HG02840 (cell line): ENCODE measurements around the gene OBP2B.
"Not testable (repeated sequence)": the region's sequence is repeated elsewhere in the genome, so short reads cannot be mapped to it uniquely, and the experiment has no call there.

Source experiments
- ATAC-seq: cut with Tn5 transposase; IDR thresholded peaks from one replicate; pipeline ENCODE4 v1.9.1; 2021; ENCODE audit warnings: mild to moderate bottlenecking, moderate library complexity, moderate number of reproducible peaks; ENCODE audit not compliant: unreplicated experiment, low FRiP score

The OBP2B gene

DNA sequence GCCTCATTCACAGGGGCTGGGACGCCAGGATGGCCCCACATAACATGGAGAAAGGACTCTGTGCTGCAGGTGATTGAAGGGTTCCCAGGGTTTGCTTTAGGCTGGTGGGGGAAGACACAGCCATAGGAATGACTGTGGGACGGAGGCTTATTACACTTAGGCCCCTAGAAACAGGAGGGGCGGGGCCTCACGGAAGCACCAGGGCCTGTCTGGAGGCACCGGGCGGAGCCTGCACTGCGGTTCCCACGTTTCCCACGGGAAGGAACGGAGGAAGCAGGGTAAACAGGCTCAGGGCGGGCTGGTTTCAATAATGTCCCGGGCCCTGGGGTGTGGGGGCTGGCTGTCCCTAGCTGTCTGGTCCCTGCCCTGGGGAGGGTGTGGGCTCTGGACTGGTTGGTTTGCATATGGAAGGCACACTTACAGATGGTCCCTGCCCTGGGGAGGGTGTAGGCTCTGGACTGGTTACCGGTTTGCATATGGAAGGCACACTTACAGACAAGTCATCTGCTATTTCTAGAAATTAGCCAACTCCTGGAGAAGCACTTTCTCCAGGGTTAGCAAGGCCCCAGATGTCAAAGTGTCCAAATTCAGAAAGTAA is 14.2 kb upstream of the OBP2B start:
- not testable (repeated sequence) for ATAC-seq

DNA sequence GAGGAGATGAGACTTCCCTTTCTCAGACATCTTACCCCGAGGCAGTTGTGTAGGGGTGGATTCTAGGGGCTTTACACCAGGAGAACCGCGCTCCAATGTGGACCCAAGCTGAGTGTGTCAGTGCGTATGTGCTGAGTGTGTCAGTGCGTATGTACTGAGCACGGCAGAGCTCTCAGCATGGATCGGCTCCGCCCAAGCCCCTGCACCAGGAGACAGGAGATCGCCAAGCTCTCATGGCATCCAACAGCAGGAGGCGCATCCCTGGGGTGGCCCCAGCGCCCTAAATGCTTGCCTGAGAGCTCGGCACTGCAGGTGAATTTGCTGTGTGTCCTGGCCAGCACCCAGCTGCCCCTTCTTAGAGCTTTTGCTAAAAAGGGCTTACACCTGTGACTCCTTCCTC is 12.9 kb upstream of the OBP2B start:
- ATAC-seq = not testable (repeated sequence)

DNA sequence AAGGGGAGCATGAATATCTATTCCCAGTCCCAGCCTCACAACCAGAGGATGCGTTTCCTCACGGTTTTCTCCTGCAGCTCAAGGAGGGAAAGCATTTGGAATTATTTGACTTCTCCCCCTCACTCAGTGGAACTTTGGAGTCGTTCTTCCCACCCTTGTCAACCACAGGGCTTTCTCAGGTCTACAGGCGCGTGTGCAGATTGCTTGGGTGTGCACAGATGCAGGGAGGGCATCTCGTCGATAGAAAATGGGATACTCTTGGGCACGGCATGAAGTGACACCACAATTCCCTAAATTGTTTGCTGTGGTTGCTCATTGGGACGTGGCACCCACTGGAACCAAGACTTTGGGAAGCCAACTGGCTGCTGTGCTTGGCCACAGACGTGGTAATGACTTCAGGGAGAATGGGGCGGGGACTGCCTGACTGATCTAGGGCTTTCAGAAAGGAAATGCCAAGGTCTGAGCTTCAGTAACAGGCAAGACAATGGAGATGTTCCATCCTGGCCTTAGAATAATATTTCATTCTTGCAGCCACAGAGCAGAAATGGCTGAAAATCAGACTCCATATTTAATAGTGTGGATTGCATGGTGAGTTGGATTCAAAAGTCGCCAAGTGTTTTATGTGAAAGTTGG is 12.2 kb upstream of the OBP2B start:
- ATAC-seq = no peak

DNA sequence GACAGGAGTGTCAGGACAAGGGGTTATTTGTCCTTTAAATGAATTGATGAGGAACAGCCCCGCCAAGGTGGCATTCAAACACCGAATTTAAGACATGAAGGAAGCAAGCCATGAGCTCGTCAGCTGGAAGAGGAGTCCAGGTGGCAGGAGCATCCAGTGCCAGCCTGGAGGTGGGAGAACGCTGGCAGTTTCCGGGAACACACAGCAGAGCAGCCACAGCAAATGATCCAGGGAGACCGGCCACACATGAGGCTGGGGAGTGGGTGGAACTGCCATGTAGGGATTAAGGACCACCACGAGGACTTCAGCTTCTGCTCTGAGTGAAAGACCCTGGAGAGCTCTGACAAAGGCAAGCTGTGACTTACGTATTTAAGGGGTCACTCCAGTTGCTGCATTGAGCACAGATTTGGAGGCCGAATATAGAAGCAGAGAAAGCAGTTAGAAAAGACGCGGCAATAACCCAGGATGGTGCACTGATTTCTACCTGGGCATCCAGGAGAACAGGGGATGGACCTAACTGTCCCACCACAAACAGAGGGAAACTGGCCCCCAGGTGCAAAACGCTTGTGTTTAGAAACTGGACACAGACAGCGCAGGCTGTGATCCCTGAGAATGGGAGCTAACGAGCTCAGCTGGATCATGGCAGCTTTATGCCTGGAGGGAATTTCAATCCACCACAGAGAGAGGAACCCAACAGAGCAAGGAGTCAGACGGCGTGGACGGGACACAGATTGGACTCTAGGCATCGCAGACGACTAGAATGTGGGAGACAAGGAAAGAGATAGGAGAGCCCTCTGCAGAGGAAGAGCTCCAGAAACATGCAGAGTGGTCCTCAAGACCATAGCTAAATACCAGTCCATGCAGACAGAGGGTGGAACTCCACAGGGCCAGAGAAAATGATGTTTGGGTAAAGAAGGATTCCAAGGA is 9.3 kb upstream of the OBP2B start:
- ATAC-seq = not testable (repeated sequence)

DNA sequence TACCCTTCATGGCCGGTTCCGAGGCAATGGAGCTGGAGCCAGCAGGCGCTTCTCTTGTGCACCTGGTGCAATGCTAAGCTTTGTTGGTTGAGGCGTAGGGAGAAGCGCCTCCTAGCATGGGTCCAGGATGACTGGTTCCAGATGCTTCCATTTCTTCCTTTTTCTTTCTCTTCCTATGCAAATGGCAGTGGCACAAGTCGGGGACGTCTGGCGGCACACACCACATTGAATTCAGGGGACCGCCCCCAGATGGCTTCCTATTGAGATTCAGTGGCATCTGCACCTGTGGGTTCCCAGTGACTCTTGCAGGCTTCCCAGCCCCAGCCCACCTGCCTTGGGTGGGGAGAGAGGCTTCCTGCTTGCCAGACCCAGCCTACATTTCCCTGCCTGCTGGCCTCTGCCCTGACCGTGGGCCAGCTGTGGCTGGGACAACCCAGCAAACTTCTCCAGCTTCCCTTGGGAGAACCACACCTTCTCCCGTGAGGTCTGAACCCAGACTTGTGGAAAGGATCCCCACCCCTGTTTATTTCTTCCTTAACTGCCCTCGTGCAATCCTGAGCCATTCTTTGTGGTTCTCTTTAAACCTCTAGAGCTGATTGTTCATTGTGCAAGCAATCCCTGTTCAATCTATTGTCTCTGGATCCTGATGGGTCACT is 8.4 kb upstream of the OBP2B start:
- ATAC-seq = not testable (repeated sequence)

DNA sequence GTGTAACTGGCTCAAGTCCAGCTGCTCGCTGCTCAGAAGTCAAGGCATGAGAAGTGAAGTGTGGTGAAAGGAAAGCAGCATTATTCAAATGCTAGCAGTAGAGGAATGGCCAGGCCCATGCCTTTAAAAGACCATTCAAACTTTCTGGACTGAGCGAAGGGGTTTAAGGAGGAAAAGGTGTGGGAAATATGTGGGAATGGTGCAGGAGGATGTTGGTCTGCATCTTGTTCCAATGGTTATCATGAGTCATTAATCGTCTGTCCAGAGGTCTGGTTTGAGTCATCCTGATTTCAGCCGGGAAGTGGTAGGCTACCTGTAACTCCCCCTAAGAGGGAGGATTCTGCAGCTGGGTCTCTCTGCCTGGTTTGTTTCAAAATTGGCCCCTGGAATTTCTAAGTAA is 5.2 kb upstream of the OBP2B start:
- ATAC-seq = not testable (repeated sequence)

DNA sequence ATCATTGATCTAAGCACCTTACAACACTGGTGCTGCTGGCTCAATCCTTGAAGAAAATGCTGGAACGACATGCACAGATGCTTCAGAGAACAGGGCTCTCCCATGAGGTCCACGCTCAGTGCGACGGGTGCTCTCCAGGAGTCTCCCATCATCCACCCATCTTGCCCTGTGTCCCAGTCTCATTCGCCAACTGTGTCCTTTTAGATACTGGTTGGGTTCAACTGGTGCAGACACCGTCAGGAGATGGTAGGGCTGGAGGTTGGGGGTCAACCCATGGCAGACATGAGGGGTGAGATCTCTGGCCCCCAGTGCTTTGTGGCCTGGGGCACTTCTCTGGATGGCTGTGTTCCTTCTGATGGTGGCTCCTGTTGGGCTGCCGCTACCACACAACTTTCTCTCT is 1.6 kb upstream of the OBP2B start:
- ATAC-seq = no peak

DNA sequence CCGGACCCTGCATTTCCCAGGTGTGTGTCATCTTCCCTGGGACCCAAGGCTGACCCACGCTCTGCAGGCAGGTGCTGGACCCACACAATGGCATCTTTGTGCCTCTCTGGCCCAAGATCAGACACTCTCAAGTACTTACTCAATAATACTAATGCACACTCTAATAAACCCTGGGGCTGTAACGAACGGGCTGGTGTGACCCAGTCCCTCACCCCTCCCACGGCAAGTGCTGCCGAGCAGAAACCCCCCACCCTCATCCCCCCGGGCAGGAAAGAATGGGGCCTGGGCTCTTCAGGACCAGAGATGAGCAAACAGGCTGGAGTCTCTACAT is 1.1 kb upstream of the OBP2B start:
- ATAC-seq = no peak

DNA sequence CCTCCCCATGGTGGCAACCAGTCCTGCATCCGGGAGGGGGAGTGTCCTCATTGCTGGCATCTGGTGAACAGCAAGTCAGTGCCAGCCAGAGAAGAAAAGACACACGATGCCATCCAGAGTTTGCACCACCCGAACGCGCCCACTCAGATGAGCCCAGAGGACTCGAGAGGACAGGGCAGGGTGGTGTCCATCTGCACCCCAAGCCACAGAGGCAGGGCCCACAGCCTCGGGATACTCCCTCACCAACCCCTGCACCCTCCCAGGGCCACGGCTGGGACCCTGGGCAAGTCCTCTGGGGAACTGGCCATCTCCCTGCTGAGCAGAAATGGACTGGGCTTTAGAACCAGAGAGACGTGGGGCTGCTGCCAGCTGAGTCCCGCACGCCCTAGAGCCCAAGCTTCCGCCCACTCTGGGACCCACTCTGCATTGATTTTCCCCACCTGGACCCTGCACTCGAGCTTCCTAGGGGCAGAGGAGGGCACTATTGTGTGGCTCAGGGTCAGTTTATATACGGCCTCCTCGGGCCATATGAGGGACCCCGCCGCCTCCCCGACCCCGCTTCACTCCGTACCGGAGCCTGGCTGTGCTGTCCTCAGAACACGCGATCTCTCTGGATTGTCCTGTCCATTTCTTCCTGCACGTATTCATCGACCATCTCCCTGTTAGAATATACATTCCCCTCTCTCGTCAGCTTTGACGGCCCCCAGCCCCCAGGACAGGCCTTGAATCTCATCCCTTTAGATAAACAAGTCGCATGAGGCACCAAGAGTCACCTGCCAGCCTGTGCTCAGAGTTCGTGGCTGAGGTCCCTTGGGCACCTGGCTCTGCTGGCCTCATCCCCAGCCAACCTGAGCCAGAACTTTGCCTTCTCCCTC is 514 bp upstream of the OBP2B start:
- ATAC-seq = not testable (repeated sequence)

DNA sequence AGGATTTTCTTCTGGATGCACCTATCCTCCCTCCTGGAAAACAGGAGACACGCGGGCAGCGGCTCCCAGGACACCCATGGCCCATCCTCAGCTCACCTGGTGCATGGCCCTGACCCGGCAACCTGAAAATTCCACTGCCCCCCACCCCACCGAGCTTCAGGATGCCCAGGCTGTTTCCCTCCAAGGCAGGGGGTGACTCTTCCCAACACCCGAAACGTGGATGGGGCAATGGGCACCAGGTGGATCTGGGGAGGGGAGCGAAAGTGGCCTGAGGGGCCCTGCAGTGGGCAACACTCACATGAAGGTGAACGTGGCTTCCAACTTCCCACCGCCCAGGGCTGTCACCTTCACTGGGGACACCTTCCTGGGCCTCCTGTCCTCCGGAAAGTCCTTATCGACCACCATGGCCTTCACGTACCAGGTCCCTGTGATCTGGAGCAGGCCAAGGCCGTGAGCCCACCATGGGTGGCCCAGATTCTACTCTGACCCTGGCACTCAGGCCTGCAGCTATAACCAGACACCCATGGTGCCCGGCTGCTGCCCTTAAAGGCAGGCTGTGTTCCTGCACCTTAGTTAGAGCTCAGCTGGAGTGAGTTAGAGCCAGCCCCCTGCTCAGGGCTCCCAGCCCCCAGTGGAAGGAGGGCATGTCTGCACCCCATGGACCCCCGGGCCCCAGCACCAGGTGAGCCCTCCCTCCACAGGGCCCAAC is 725 bp downstream of the OBP2B start:
- ATAC-seq = not testable (repeated sequence)

DNA sequence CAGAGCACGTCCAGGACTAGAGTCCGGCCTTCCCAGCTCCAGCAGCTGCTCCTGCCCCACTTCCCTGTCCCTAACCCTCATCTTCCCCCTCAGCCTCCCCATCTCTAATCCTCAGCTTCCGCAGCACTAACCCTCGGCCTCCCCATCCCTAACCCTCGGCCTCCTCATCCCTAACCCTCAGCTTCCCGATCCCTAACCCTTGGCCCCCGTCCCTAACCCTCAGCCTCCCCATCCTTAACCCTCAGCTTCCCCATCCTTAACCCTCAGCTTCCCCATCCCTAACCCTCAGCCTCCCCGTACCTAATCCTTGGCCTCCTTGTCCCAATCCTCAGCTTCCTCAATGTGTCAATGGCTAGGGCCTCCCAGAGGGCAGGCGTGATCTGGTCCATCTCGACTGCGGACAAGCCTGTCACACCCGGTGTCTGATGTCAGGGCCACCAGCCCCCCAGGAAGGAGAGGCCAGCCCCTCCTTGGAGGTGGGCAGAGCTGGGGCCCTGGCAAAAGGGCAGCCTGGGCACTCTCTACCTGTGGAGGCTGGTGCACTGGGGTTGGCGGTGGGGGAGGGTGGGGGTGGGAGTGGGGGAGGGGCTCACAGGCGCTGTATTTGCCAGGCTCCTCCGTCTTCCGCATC is 1.4 kb downstream of the OBP2B start:
- ATAC-seq = no peak

DNA sequence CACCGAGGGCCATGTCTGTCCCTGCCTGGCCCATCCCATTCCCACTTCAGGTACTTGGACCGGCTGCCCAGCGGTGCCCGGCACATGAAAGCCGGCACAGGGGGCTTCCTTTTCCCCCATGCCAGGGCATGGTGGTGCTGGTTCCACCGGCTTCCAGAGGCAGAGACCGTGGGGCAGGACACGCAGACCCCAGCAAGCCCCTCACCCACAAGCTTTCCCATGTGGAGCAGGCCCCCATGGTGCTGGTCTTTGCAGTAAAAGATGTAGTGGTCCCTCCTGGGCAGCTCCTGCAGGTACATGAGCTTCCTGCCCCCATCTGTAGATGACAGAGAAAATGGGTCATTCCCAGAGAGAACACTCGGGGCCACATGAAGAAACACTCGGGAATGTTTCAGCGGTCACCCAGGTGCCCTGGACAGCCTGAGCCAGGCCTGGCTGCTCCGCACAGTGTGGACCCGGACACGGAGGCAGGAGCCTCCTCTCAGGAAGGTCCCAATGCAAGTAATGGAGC is 2.0 kb downstream of the OBP2B start:
- no peak for ATAC-seq

DNA sequence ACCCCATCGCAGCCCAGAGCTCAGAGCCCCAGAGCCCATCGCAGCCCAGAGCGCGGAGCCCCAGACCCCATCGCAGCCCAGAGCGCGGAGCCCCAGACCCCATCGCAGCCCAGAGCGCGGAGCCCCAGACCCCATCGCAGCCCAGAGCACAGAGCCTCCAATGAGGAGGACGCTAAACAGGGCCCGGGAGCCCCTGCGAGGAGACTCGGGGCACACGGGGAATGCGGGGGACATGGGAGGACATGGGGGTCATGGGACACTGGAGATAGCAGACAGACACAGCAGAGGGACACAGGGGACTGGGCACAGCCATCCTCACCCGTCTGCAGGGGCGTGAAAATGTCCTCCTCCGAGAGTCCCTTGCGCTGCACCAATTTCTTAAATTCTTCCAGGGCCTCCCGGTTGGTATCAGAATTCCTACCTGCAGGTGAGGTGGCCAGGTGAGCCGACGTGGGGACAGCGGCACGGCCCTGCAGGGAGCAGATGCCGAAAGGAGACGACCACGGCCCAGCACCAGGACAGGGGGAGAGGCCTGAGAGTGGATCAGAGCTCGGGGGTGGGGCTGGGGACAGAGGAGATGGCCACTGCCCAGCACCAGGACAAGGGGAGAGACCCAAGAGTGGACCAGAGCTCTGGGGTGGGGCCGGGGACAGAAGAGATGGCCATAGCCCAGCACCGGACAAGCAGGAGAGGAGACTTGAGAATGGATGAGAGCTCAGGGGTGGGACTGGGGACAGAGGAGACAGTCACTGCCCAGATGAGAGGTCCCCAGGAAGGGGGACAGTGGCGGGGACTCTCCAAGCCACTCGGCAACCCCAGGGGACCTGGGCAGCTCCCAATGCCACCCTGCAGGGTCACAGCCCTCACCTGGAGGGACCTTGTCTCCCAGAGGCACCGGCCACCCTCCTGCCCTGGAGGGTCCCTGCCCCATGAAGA is 2.8 kb downstream of the OBP2B start:
- ATAC-seq = no peak

DNA sequence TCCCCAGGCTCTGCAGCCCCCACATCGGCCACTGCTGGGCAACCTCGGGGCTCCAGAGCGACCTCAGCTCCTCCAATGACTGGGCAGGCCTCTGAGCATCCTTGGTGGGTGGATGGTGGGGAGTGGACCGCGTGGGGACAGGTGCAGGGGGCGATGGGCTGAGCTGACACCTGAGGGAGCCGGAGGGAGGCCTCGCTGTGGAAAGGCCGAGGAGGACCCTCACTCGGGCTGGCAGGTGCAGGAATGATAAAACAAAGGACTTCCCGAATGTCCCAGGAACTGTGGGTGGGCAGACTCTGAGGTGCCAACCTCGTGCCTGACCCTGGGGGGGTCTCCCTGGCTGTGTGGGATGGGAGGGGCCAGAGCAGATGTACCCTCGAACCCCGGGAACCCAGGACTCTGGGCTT is 3.6 kb downstream of the OBP2B start:
- not testable (repeated sequence) for ATAC-seq

DNA sequence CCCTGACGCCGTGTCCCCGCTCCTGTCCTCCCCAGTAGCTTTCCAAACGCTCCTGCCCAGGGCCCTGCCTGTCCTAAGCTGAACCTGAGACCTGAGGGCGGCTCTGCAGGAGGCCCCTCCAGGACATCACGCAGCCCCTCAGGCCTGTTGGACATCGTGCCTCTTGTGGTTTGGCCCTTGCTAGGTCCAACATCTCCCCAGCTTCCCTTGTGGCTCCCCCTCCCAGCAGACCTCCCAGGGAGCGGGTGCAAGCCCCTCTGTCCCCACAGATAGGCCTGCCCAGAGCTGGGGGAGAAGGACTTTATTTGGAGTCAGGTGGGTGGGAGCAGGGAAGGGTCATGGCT is 4.1 kb downstream of the OBP2B start:
- no peak for ATAC-seq

DNA sequence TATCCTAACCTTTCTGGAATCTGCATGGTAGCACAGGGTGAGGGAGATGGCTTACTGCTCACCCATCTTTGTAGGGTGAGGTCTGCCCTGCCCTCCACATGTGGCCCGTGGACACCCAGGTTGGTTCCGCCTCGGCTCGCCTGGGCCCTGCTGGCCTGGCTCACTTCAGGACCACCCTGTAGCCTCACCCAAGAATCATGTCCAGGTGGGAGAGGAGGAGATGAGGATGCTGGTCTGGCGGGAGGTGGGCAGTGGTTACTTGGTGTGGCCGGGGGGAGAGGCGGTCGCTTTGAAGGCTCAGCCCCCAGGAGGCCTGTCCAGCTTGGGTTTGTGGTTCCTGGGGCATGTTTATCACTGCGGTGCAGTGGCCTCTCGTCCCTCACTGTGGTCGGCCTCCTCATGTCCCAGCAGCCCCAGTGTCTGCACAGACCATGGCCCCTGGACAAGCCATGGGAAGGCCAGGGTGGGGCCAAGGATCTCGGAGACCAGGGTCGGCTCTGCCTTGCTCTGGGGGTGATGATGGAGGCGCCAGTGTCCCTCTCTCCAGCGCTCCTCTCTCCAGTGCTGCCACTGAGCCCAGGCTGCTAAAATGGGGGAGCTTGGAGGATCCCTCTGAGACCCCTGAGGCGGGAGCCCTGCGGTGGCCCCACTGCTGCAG is 4.6 kb downstream of the OBP2B start:
- no peak for ATAC-seq

DNA sequence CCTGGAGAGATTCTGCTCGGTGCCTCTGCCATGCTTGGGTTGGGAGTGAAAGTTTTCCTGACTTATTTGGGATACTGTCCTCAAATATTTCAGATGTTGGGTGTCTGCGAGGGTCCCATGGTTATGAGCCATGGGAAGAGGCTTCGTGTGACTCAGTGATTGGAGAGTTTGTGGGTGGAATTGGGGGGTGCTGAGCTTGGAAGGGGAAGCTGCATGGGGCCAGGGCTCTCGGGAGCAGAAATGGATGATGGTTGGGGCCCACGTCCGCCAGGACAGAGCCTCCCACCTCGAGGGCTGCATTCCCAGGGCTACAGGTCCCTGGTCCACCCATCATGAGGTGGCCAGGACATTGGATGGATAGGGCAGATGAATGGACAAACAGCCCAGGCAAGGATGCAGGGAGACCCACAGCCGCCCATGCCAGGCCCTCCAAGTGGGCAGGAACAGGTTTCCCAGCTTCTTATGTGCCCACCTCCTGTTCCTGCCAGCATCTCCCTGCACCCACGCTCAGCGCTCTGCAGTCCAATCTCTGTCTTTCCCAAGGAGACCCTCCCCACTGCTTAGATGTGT is 5.5 kb downstream of the OBP2B start:
- ATAC-seq = no peak
